HepG2 (cell line): Measurements from ENCODE around the gene SGCB. TPM values are rescaled to one million over a fixed set of nuclear protein-coding genes. Genes with fewer than 3 reads are reported as not detected.

Source experiments
- ATAC-seq: fragments of 200-7000 bp; cut with Tn5 transposase; 3 replicates; pipeline ENCODE4 v1.9.1; 2020; ENCODE audit warnings: mild to moderate bottlenecking, moderate library complexity
- BruUV-seq: library from RNA; stranded (reverse); fragments of 400-500 nt; replicated peaks from 2 replicates; lab custom pipeline; 2021; lab: Mats Ljungman, UMichigan
- CTCF ChIA-PET: fragments of 300-600 bp; formaldehyde crosslinking; extraction: SDS; loops from one replicate; lab custom pipeline; 2021; ENCODE audit warnings: low total read pairs, inconsistent platforms, low intra/inter-chr PET ratio; lab: Yijun Ruan, JAX
- POLR2A ChIA-PET: fragments of 350-600 bp; sonication (Branson Sonifier 250); formaldehyde crosslinking; loops from one replicate; lab custom pipeline; 2020; ENCODE audit warnings: antibody characterized with exemption, inconsistent platforms; lab: Yijun Ruan, JAX
- DNase-seq: peaks from one replicate; pipeline ENCODE4 v3.0.0-alpha.2; 2015; ENCODE audit warnings: low spot score
- FAIRE-seq: peaks from 3 replicates; lab custom pipeline; 2011; peaks lifted over from hg19 to GRCh38; lab: Jason Lieb, UNC
- H2AFZ ChIP-seq: one replicate; pipeline ENCODE4 v1.6.1; 2011; ENCODE audit warnings: low read length, inconsistent platforms
- H3K27ac ChIP-seq: fragments of 300-600 bp; 3 replicates; pipeline ENCODE4 v1.8.0; 2011; ENCODE audit warnings: mixed run types, mild to moderate bottlenecking, mixed read lengths, low read length, inconsistent platforms; ENCODE audit not compliant: insufficient read depth; ENCODE audit errors: extremely low read length
- H3K27me3 ChIP-seq, 2 experiments: fragments of 200-600 bp in 1 of 2; 2 replicates in 1 of 2; 3 replicates in 1 of 2; pipeline versions ENCODE4 v1.6.0 to v1.8.0; 2011; ENCODE audit warnings: low read length in 2 of 2, mild to moderate bottlenecking in 2 of 2, moderate library complexity in 2 of 2, inconsistent platforms in 1 of 2; ENCODE audit not compliant: insufficient read depth in 2 of 2, control insufficient read depth in 1 of 2
- H3K36me3 ChIP-seq, 2 experiments: fragments of 200-600 bp in 1 of 2; replicated peaks in 1 of 2; 2 replicates in 1 of 2; 3 replicates in 1 of 2; pipeline versions ENCODE4 v1.5.1 to v1.8.0; 2011; ENCODE audit warnings: low read length in 2 of 2, inconsistent platforms in 1 of 2; ENCODE audit not compliant: insufficient read depth in 2 of 2, control insufficient read depth in 1 of 2
- H3K4me1 ChIP-seq: 2 replicates; pipeline ENCODE4 v1.5.1; 2012; ENCODE audit warnings: low read length, inconsistent platforms; ENCODE audit not compliant: insufficient read depth
- H3K4me2 ChIP-seq: 2 replicates; pipeline ENCODE4 v1.6.0; 2011; ENCODE audit warnings: low read depth, low read length, inconsistent platforms
- H3K4me3 ChIP-seq, 3 experiments: fragments of 200-600 bp in 1 of 3; sonication (generic), shearing (Covaris generic) in 1 of 3; replicated peaks in 1 of 3; 2 replicates each; pipeline ENCODE4 v1.5.1; 2011 to 2016; ENCODE audit warnings: low read length in 3 of 3, inconsistent platforms in 2 of 3, low read depth in 2 of 3, mild to moderate bottlenecking in 2 of 3, control low read depth in 1 of 3, mixed read lengths in 1 of 3; ENCODE audit not compliant: insufficient read depth in 1 of 3
- H3K79me2 ChIP-seq: one replicate; pipeline ENCODE4 v1.6.1; 2011; ENCODE audit warnings: low read length, inconsistent platforms; ENCODE audit not compliant: insufficient read depth
- H3K9ac ChIP-seq: 2 replicates; pipeline ENCODE4 v1.6.0; 2011; ENCODE audit warnings: mild to moderate bottlenecking, low read depth, low read length, inconsistent platforms; ENCODE audit not compliant: insufficient read depth
- H3K9me3 ChIP-seq: 2 replicates; pipeline ENCODE4 v1.5.1; 2012; ENCODE audit warnings: mild to moderate bottlenecking, low read length
- H4K20me1 ChIP-seq: 2 replicates; pipeline ENCODE4 v1.6.0; 2011; ENCODE audit warnings: inconsistent platforms, mild to moderate bottlenecking, low read length, moderate library complexity; ENCODE audit not compliant: insufficient read depth
- E2F1 ChIP-seq: sonication (generic); formaldehyde crosslinking; IDR thresholded peaks from 2 replicates; pipeline ENCODE4 v1.5.0; 2020; ENCODE audit warnings: missing genetic modification reagents
- HNF4G ChIP-seq, 2 experiments: sonication (generic) in 1 of 2; formaldehyde crosslinking in 1 of 2; IDR thresholded peaks; 2 replicates each; pipeline versions ENCODE4 v1.4.0 to v1.6.1; 2011 to 2020; ENCODE audit warnings: borderline replicate concordance in 2 of 2, low read depth in 2 of 2, mild to moderate bottlenecking in 2 of 2, low read length in 1 of 2, missing genetic modification reagents in 1 of 2, moderate library complexity in 1 of 2
- RXRB ChIP-seq: IDR thresholded peaks from 2 replicates; pipeline ENCODE4 v1.6.1; 2016; ENCODE audit warnings: borderline replicate concordance, missing genetic modification reagents, missing compliant biosample characterization
- SALL2 ChIP-seq: sonication (generic); formaldehyde crosslinking; IDR thresholded peaks from 2 replicates; pipeline ENCODE4 v1.8.1; 2023; ENCODE audit warnings: mild to moderate bottlenecking, missing genetic modification reagents, inconsistent platforms
- ZFP82 ChIP-seq: sonication (generic); formaldehyde crosslinking; IDR thresholded peaks from 2 replicates; pipeline ENCODE4 v1.5.1; 2020; ENCODE audit warnings: mild to moderate bottlenecking, missing genetic modification reagents, borderline replicate concordance
- ZNF362 ChIP-seq: sonication (generic); formaldehyde crosslinking; IDR thresholded peaks from 2 replicates; pipeline ENCODE4 v1.4.0; 2020; ENCODE audit warnings: missing genetic modification reagents, mild to moderate bottlenecking, borderline replicate concordance
- ZNF382 ChIP-seq: sonication (generic); formaldehyde crosslinking; IDR thresholded peaks from 2 replicates; pipeline ENCODE4 v1.5.0; 2020; ENCODE audit warnings: missing genetic modification reagents, mild to moderate bottlenecking, borderline replicate concordance
- ZNF496 ChIP-seq: sonication (generic); formaldehyde crosslinking; IDR thresholded peaks from 2 replicates; pipeline ENCODE4 v1.8.1; 2023; ENCODE audit warnings: mild to moderate bottlenecking, moderate library complexity, missing genetic modification reagents; ENCODE audit not compliant: insufficient replicate concordance
- WGBS: methylation state at CpG from one replicate; pipeline ENCODE4 v1.1.6; 2017; ENCODE audit warnings: low lambda C conversion rate; 5-methylcytosine and 5-hydroxymethylcytosine counted together
- in situ Hi-C: cut with HindIII; loops from 2 replicates; pipeline ENCODE4 v1.10.0; 2017; ENCODE audit warnings: low pct_unique_long_range_greater_than_20kb; ENCODE audit not compliant: extremely low pct_ligation_motif_present
- intact Hi-C: fragments of 100-400 bp; cut with micrococcal nuclease; formaldehyde crosslinking; loops from one replicate; pipeline ENCODE4 v1.10.0; 2022; ENCODE audit not compliant: unreplicated experiment
- polyA plus RNA-seq, 8 experiments: library from polyadenylated mRNA; depleted of rRNA in 3 of 8; stranded (reverse) in 7 of 8; unstranded in 1 of 8; fragments of >200 nt; fragmentation: Illumina TruSeq in 4 of 8; extraction: Trizol in 4 of 8; gene quantifications; 2 replicates each; pipeline versions ENCODE4 v1.2.1 to v1.2.3, GENCODE V29; 2011 to 2016; ENCODE audit warnings: low read depth in 4 of 8, missing spikeins in 1 of 8, mixed read lengths in 1 of 8; ENCODE audit not compliant: insufficient read depth in 1 of 8
- total RNA-seq, 5 experiments: library from RNA; depleted of rRNA; stranded (reverse); fragments of >200 nt; fragmentation: Illumina TruSeq; extraction: Trizol; gene quantifications; 2 replicates each; pipeline ENCODE4 v1.2.3, GENCODE V29; 2016; ENCODE audit warnings: low read depth in 1 of 5

The SGCB gene
- total and polyA plus RNA-seq, 2 of the 13 experiments (the other 11 are each of a cell fraction or from before 2014, with no cell fraction given), result 2.2 to 4.8 TPM

- Histone ChIP-seq H3K9ac (no peak overlapping the region), H2AFZ (peak overlapping the region; percentile 62), H3K4me2 (peak overlapping the region; percentile 84), H3K9me3 (no peaks in the 10 kb centered on the region), H3K4me1 (peaks cover 30% of the 10 kb centered on the region), H3K4me3 (peak overlapping the region in 2 of 3 experiments; percentile 77 to 81; a peak in 3 of 6 replicates), H3K36me3 (no peaks in the 10 kb centered on the region), H3K27ac (no peak overlapping the region), H3K79me2 (no peaks in the 10 kb centered on the region)
- FAIRE-seq (no peak), DNase-seq (no peak)
- intact Hi-C loops, result no loop called here
- 79% methylated on average over 7 of the region's 7 CpGs for WGBS
- TF ChIP-seq ZNF496 (CRISPR knock-in tag) (no peak), RXRB (no peak), ZNF362 (no peak), HNF4G (IDR thresholded peaks at IDR 0.05; ENCODE audit: borderline replicate concordance, low read depth, low read length) (no peak), HNF4G (CRISPR knock-in tag; IDR thresholded peaks at IDR 0.05; ENCODE audit: borderline replicate concordance, low read depth) (no peak), SALL2 (no peak), E2F1 (CRISPR knock-in tag) (no peak), ZNF382 (CRISPR knock-in tag) (no peak), ZFP82 (CRISPR knock-in tag) (no peak)
- TF ChIP-seq, all 625 proteins: peak for 0
- in situ Hi-C loops, result no loop called here
- H3K27me3 ChIP-seq, result no peaks in the 10 kb centered on the region; a peak in 1 of 5 replicates
- ChIA-PET CTCF (no interaction called here), POLR2A (interaction anchor here (1.2 kb wide), 1 partner anchor 15 kb away, joined by 11 read pairs; no protein-coding TSS in a partner anchor)
- BruUV-seq, result TSS peak; percentile 47
- no peak for ATAC-seq
- H4K20me1 ChIP-seq, result no peaks in the 10 kb centered on the region
Observed at GRCh38 chr4:52036886-52037530, 1.1 kb downstream of the SGCB start.
